Osteocyte (in vitro differentiated cells): ENCODE data around the gene MRRF. TPM values are rescaled to one million over a fixed set of nuclear protein-coding genes. Genes with fewer than 3 reads are reported as not detected.

Experiments used
- DNase-seq: peaks from one replicate; pipeline ENCODE4 v3.0.0; 2021; ENCODE audit warnings: mixed read lengths; ENCODE audit not compliant: unreplicated experiment; ENCODE audit errors: extremely low spot score
- H3K27ac Mint-ChIP-seq: one replicate; pipeline ENCODE4 v1.8.0; 2021; ENCODE audit warnings: mild to moderate bottlenecking, mixed read lengths; ENCODE audit not compliant: unreplicated experiment
- H3K27me3 Mint-ChIP-seq: one replicate; pipeline ENCODE4 v1.8.0; 2021; ENCODE audit warnings: mixed read lengths; ENCODE audit not compliant: unreplicated experiment
- H3K36me3 Mint-ChIP-seq: one replicate; pipeline ENCODE4 v1.8.0; 2021; ENCODE audit warnings: mixed read lengths; ENCODE audit not compliant: unreplicated experiment
- H3K4me1 Mint-ChIP-seq: one replicate; pipeline ENCODE4 v1.8.0; 2021; ENCODE audit warnings: mixed read lengths; ENCODE audit not compliant: unreplicated experiment
- H3K4me3 Mint-ChIP-seq: one replicate; pipeline ENCODE4 v1.8.0; 2021; ENCODE audit warnings: mild to moderate bottlenecking, moderate library complexity, mixed read lengths; ENCODE audit not compliant: unreplicated experiment
- H3K9me3 Mint-ChIP-seq: one replicate; pipeline ENCODE4 v1.8.0; 2021; ENCODE audit warnings: mixed read lengths; ENCODE audit not compliant: unreplicated experiment
- total RNA-seq: library from RNA; stranded (reverse); gene quantifications from 2 replicates; pipeline ENCODE4 v1.2.1, GENCODE V29; 2021
- TF ChIP-seq, protein P1 (sequence below): fragments of 200-600 bp; sonication (generic); IDR thresholded peaks from 2 replicates; pipeline ENCODE4 v1.5.0; 2021; ENCODE audit warnings: antibody characterized with exemption, mild to moderate bottlenecking, moderate library complexity

MRRF gene
- total RNA-seq, 1 donor from 2014 or later: 26.0 TPM

DNA sequence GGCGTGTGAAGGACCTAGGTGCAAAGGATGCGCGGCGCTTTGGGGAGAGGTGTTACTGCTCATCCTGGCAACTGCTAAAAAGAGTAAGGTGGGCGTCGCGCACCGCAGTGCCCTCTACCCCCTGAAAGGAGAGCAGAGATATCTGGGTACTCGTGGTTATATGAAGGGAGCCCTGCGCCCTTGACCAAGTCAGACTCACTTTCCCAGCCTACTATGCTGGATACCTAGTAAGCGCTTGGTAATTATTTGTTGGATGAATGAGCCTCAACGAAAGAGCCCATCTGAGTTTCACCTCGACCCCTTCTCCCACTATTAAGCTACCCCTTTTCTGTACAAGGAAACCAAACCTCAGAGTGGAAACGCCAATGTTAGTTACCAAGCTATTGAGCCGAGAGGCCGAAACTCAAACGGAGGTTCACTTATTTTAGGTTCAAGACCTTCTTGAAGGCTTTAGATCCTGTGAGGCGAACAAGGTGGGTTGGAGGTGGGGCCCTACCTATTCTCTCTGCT is 44.0 kb upstream of the MRRF start:
- Mint-ChIP-seq H3K4me3 (no peak overlapping the region), H3K27ac (no peak overlapping the region), H3K9me3 (no peaks in the 10 kb centered on the region), H3K4me1 (peaks cover 19% of the 10 kb centered on the region), H3K27me3 (peaks cover 98% of the 10 kb centered on the region), H3K36me3 (no peaks in the 10 kb centered on the region)
- no peak for DNase-seq
- TF ChIP-seq, protein P1, sequence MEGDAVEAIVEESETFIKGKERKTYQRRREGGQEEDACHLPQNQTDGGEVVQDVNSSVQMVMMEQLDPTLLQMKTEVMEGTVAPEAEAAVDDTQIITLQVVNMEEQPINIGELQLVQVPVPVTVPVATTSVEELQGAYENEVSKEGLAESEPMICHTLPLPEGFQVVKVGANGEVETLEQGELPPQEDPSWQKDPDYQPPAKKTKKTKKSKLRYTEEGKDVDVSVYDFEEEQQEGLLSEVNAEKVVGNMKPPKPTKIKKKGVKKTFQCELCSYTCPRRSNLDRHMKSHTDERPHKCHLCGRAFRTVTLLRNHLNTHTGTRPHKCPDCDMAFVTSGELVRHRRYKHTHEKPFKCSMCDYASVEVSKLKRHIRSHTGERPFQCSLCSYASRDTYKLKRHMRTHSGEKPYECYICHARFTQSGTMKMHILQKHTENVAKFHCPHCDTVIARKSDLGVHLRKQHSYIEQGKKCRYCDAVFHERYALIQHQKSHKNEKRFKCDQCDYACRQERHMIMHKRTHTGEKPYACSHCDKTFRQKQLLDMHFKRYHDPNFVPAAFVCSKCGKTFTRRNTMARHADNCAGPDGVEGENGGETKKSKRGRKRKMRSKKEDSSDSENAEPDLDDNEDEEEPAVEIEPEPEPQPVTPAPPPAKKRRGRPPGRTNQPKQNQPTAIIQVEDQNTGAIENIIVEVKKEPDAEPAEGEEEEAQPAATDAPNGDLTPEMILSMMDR: no peak

DNA sequence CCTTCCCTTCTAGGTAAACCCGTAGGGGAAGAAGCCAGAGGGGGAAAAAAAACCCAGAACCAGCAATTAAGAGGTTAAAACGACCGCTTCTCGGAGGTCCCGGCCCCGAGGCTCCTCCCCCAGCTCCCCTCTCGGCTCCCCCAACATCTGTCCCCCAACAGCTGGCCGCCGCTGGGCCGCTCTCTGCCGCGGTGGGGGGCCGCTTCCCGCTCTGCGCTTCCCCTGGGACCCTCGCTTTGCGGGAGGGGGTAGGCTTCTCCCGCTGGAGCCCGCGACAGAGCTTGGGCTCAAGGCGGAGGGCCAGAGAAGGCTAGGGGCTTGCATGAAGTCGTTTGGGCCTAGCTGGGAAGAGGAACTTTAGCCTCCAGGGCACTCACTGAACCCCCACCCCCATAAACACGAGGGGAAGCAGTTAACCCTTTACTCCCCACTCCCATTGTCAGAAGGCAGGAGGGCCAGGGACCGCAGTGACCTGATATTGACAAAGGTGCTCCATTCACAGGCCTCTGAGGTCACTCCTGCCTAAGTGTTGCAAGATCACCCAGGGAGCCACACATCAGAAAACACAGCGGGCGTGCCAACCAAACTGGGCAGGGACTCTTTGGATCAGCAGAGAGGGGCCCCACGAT is 43.4 kb upstream of the MRRF start:
- H3K4me3 Mint-ChIP-seq: no peak overlapping the region
- no peaks in the 10 kb centered on the region for H3K9me3 Mint-ChIP-seq
- TF ChIP-seq, protein P1: no peak
- H3K27me3 Mint-ChIP-seq: peaks cover 98% of the 10 kb centered on the region
- H3K4me1 Mint-ChIP-seq: peaks cover 20% of the 10 kb centered on the region
- DNase-seq: no peak
- no peak overlapping the region for H3K27ac Mint-ChIP-seq
- H3K36me3 Mint-ChIP-seq: no peaks in the 10 kb centered on the region

DNA sequence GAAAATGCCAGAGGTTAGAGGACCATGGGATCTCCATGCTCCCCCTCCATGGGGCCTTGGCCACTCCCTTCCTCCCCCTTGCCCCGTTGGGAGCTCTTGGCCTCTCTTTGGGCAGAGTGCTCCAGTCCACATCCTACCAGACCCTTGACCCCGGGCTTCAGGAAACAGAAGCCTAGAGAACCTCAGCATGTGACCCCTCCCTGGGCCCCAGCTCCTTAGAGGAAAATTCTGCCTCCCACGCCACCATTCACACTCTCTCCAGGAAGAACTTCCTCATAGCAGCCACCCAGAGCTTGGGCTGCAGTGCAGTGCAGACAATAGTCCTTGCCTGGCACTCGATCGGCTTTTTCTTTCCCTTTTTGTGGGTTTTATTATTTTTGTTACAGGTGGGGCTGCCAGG is 41.9 kb upstream of the MRRF start:
- TF ChIP-seq, protein P1: no peak
- H3K4me1 Mint-ChIP-seq: peaks cover 30% of the 10 kb centered on the region
- H3K36me3 Mint-ChIP-seq: no peaks in the 10 kb centered on the region
- H3K9me3 Mint-ChIP-seq: no peaks in the 10 kb centered on the region
- DNase-seq: no peak
- H3K27ac Mint-ChIP-seq: no peak overlapping the region
- peaks cover 93% of the 10 kb centered on the region for H3K27me3 Mint-ChIP-seq
- no peak overlapping the region for H3K4me3 Mint-ChIP-seq

DNA sequence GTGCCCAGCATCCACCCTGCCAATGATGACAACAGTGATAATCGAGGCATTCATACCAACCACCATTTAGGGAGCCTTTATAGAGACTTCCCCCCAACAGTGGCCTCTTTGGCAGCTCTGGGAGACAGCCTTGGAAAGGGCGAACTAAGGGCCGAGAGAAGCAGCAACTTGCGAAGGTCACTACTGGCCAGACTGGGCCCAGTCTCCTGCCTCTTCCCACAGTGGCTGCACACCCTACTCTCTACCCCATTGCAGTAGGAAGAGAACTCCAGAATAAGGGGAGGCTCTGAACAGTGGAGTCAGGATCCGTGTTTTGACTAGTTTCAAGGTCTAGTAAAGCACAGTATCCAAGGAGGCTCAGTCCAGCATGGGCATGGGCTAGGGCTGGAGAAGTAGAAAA is 41.2 kb upstream of the MRRF start:
- H3K4me1 Mint-ChIP-seq: peaks cover 32% of the 10 kb centered on the region
- TF ChIP-seq, protein P1: no peak
- no peaks in the 10 kb centered on the region for H3K9me3 Mint-ChIP-seq
- DNase-seq: no peak
- H3K27me3 Mint-ChIP-seq: peaks cover 91% of the 10 kb centered on the region
- no peak overlapping the region for H3K4me3 Mint-ChIP-seq
- no peak overlapping the region for H3K27ac Mint-ChIP-seq
- H3K36me3 Mint-ChIP-seq: no peaks in the 10 kb centered on the region

DNA sequence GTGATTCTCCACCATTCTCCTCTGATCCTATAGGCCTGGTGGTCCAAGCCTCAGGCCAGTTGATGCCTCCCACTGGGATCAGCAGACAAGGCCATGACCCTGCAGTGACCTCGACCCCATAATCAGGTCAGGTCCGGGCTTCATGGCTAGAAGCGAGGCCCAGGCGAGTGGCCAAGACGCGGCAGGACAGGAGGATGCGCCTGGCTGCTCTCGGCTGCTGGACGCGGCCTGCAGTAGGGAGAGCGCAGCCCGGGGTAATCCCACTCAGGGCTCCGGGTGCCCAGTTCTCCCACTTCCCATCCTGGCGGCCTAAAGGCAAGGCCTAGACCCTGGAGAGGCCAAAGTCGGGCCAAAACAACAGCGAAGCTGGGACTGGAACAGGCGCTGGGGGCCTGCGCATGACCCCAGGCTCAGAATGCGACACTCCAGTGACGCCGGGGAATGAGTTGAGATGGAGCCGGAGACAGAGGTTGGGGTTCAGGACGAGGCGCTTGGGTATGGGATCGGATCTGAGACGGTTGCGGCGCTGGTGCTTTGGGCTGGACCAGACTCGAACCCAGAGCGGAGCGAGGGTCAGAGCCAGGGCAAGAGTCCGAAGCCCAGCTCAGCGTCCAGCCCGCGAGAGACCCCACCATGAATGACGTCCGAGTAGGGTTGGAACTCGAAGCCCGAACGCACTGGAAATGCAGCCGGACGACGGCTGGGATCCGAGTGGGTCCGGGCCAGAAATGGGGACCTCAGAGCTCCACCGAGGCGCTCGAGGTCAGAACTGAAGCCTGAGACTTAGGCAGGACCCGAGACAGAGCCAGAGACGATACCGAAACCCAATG is 39.2 kb upstream of the MRRF start:
- H3K4me3 Mint-ChIP-seq: no peak overlapping the region
- H3K27ac Mint-ChIP-seq: no peak overlapping the region
- peaks cover 14% of the 10 kb centered on the region for H3K4me1 Mint-ChIP-seq
- no peak for DNase-seq
- H3K36me3 Mint-ChIP-seq: no peaks in the 10 kb centered on the region
- H3K27me3 Mint-ChIP-seq: peaks cover 70% of the 10 kb centered on the region
- H3K9me3 Mint-ChIP-seq: no peaks in the 10 kb centered on the region
- TF ChIP-seq, protein P1: no peak
